ENCODE results near the gene RCN2. TPM values are rescaled to one million over a fixed set of nuclear protein-coding genes. Genes with fewer than 3 reads are reported as not detected.

The RCN2 gene
- total RNA-seq, 1 donor from 2014 or later = 32.8 TPM

DNA sequence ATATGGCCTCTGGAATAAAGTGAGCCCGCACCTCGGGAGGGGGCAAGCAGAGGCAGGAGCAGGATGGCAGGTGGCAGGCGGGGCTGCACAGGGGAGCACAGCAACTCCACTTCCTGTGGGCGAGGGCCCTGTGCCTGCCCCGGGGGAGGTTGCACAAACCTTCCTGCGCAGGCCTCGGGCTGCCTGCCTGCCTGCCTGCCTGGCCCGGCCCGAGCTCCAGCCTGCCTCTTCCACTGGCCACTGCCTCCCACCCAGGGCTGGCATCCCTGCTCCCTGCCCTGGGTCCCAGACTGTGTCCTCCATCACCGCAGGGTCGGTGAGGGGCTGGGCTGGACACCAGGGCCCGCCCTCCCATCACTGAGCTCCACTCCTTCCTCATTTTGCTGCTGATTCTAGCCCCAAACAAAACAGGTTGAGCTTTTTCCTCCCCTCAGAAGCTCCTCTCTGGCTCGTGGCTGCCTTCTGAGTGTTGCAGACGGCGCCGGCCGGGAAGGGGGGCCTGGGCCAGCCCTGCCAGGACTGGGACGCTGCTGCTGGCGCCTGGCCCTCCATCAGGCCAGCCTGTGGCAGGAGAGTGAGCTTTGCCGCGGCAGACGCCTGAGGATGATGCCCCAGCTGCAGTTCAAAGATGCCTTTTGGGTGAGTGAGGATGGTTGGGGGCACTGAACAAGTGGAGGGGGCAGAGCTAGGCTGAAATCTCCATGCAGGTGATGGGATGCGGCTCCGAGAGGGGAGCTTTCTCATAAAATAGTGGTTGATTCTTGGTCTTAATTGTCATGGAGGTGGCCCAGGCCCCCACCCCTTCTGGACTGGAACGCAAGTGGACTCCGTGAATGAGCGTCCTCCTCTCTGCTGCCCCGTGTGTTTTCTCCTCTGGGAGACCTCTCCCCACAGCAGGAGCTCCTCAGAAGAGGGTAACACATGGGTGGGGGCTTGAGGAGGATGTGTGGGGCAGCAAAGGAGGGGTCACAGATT lies 63.7 kb downstream of the RCN2 start, which contains the start of gene PSTPIP1:
PSTPIP1 (plus strand) TSS at position 156 of the 975 bp plus-strand sequence; CDS start at position 604, 448 bp downstream.
- TF ChIP-seq, protein P1, sequence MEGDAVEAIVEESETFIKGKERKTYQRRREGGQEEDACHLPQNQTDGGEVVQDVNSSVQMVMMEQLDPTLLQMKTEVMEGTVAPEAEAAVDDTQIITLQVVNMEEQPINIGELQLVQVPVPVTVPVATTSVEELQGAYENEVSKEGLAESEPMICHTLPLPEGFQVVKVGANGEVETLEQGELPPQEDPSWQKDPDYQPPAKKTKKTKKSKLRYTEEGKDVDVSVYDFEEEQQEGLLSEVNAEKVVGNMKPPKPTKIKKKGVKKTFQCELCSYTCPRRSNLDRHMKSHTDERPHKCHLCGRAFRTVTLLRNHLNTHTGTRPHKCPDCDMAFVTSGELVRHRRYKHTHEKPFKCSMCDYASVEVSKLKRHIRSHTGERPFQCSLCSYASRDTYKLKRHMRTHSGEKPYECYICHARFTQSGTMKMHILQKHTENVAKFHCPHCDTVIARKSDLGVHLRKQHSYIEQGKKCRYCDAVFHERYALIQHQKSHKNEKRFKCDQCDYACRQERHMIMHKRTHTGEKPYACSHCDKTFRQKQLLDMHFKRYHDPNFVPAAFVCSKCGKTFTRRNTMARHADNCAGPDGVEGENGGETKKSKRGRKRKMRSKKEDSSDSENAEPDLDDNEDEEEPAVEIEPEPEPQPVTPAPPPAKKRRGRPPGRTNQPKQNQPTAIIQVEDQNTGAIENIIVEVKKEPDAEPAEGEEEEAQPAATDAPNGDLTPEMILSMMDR (IDR thresholded peaks at IDR 0.05) = no peak
- peaks cover 39% of the 10 kb centered on the region for H3K4me1 ChIP-seq
- intact Hi-C loops (cut with DNase I) = no loop called here
- no peaks in the 10 kb centered on the region for H3K9me3 ChIP-seq
- ATAC-seq = peak; percentile 65 to 71
- H3K36me3 ChIP-seq = no peaks in the 10 kb centered on the region
- no peaks in the 10 kb centered on the region for H3K27me3 ChIP-seq (ENCODE audit: low read depth)
- peak within 1 kb of the TSS; percentile 77 for H3K27ac ChIP-seq
- DNase-seq = peak; percentile 68
- H3K4me3 ChIP-seq = peak within 1 kb of the TSS; percentile 51

DNA sequence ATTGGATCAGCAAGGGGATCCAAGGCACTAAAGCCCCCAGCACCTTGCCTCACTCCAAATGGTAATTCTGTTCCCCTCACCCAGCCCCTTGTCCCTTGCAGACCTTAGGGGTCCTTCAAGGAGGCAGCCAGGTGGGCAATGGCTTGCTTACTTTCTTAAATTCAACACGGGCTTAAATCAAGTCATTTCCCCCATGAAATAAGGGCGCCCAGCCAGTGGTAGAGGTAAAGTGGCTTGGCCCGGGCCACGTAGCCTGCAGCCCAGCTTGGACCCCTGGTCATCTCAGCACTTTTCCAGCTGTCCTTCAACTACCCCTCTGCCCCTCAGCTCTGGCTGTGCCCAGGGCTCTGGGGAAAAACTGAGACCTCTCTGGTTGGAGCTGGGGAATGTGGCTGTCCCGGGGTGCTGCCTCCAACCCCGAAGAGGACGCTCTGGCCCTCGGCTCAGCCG lies 64.6 kb downstream of the RCN2 start:
- Histone ChIP-seq H3K9me3 (no peaks in the 10 kb centered on the region), H3K36me3 (no peaks in the 10 kb centered on the region), H3K4me1 (peaks cover 39% of the 10 kb centered on the region), H3K27ac (peak overlapping the region; percentile 77), H3K27me3 (ENCODE audit: low read depth) (no peaks in the 10 kb centered on the region), H3K4me3 (peak overlapping the region; percentile 51)
- ATAC-seq (no peak), DNase-seq (no peak)
- intact Hi-C loops (cut with DNase I) = no loop called here
- TF ChIP-seq, protein P1 (IDR thresholded peaks at IDR 0.05) = no peak

DNA sequence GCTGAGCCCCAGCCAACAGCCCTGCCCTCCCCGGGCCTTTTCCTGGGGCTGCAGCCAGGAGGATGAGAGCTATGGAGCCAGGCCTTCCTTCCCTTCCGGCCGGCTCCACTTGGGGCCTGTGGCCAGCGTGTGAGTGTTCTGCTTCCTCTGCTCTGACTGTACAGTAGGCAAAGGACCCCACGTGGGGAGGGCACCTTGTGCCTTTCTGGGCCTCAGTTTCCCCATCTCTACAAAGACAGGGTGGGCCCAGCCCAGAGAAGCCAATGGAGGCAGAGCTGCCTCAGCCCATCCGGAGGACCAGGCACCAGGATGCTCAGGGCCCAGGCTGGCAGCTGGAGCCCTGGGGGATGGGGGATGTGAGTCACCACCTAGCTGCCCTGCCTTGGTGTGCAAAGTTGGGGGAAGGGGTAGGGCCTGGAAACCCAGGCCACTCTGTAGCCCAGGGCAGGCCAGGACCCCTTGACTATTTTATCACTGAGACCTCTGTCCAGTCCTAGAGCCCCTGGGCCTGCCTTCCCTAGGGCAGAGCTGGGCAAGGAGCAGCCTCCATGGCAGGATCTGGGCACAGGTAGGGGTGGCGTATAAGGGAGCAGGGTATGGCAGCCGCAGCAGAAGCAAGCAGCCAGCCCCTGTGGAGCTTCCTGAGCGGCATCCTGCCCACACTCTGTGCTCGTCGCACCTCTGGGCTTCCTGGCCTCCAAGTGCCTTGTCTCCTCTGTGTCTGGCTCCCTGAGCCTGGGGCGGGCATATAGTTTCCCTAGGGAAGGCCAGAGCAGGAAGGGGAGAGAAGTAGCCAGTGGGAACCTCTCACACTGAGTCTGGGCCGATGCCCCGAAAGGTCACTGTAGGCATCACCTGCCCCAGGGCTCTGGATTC lies 65.2 kb downstream of the RCN2 start:
- Histone ChIP-seq H3K27me3 (ENCODE audit: low read depth) (no peaks in the 10 kb centered on the region), H3K4me1 (peaks cover 36% of the 10 kb centered on the region), H3K36me3 (no peaks in the 10 kb centered on the region), H3K9me3 (no peaks in the 10 kb centered on the region), H3K27ac (peak overlapping the region; percentile 77), H3K4me3 (peak overlapping the region; percentile 51)
- peak; percentile 5 for ATAC-seq
- DNase-seq = no peak
- intact Hi-C loops (cut with DNase I) = no loop called here
- TF ChIP-seq, protein P1 (IDR thresholded peaks at IDR 0.05) = no peak

DNA sequence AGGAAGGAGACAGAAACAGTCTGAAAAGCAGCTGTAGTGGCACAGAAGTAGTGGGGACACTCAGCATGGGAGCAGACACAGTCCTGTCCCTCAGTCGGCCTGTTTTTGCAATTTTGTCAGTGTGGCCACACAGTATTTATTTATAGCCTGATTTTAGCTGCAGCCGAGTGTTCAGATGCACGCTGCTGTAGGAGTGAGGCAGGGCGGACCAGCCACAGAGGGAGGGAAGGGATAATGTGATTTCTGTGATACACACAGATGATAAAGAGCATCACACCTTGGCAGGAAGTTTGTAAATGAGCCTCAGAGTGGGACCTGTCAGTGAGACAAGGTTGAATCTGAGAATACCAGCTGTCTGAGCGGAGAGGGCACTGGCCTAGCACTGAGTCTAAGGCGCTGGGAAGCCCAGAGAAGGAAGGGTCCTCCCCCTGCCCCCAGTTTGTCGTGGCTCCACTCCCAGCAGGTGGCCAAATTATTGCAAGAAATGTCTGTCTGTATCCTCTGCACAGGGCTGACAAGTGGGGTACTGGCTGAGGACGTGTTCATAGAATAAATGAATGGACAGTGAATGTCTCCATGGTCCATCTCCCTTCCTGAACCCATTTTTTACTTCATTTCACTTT lies 67.2 kb downstream of the RCN2 start:
- H3K4me1 ChIP-seq = peaks cover 46% of the 10 kb centered on the region
- no peaks in the 10 kb centered on the region for H3K36me3 ChIP-seq
- no peak overlapping the region for H3K27ac ChIP-seq
- H3K4me3 ChIP-seq = no peak overlapping the region
- ATAC-seq (no peak), DNase-seq (no peak)
- intact Hi-C loops (cut with DNase I) = no loop called here
- H3K27me3 ChIP-seq (ENCODE audit: low read depth) = no peaks in the 10 kb centered on the region
- no peaks in the 10 kb centered on the region for H3K9me3 ChIP-seq
- TF ChIP-seq, protein P1 (IDR thresholded peaks at IDR 0.05) = no peak

DNA sequence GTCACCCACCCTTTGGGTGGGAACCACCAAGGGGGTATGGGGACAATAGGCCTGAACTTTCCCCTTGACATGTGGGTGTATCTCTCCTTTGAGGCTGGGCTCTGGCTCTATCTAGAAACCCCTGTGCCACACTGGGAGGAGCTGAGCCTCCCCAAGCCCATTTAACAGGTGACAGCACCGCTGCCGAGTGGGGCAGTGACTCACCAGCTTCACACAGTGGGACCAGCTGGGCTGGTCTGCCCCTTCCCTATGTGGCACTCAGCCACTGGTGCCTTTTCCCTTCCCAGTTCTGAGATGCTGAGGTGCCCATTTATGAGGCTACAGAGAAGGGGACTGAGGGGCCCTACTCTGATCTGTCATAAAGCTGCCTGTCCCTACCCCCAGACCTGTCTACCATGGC lies 68.4 kb downstream of the RCN2 start:
- Histone ChIP-seq H3K4me1 (peaks cover 41% of the 10 kb centered on the region), H3K9me3 (no peaks in the 10 kb centered on the region)

More for the DNA sequence above, 68.4 kb downstream of the RCN2 start:
- Histone ChIP-seq H3K27ac (no peak overlapping the region), H3K4me3 (no peak overlapping the region), H3K27me3 (ENCODE audit: low read depth) (no peaks in the 10 kb centered on the region), H3K36me3 (no peaks in the 10 kb centered on the region)
- TF ChIP-seq, protein P1 (IDR thresholded peaks at IDR 0.05) = no peak
- intact Hi-C loops (cut with DNase I) = no loop called here
- ATAC-seq = no peak
- no peak for DNase-seq
